IPS DF 4.7 (cell line): ENCODE data around the gene SF3A1.
"Not testable (repeated sequence)": the region's sequence is repeated elsewhere in the genome, so short reads cannot be mapped to it uniquely, and the experiment has no call there.

ENCODE experiments used
- DNase-seq: peaks from one replicate; pipeline ENCODE4 v3.0.0-alpha.2; 2013; ENCODE audit warnings: low spot score; ENCODE audit errors: extremely low read depth

Gene SF3A1

DNA sequence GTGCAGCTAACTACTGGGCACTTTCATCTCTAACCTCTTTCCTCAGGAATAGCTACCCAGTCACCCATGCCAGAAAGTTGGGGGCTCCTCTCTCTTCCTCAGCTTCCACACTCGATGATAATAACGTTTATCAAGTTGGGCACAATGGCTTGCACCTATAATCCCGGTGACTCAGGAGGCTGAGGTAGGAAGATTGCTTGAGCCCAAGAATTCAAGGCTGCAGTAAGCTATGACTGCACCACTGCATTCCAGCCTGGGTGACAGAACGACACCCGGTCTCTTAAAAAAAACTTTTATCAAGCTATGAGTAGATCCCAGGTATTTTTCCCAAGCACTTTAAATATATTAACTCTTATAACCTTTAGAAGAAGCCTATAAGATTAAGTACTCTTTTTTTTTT is 2.0 kb downstream of the SF3A1 start:
- DNase-seq = no peak

DNA sequence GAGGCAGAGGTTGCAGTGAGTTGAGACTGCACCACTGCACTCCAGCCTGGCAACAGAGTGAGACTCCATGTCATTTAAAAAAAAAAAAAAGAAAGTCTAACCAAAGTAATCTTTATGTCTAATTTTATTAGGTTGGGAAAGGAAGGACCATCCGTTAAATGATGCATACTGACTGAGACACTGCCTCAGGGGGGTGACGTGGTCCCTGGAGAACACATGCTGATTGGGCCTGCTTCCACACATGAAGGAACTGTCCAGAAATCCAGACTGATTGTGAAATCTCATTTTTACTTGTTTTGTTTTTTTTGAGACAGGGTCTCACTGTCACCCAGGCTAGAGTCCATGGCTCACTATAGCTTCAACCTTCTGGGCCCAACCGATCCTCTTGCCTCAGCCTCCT is 5.5 kb downstream of the SF3A1 start:
- no peak for DNase-seq

DNA sequence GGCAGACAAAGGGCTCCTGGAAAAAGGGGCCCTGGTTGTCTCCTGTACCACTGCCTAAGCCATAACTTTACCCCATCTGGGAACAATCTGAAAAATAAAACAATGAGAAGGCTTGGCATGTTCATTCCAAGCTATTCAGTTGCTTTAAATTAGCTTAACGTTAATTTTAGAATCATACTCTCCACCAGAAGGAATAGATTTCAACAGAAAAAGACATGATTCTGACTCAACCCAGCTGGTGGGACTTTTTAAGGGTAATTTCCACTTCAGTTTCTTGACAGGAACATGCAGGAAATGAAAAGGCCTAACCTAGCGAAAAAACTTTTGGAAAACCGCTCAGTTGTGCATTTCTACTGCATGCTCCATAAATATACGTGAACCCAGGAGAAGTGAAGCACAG is 7.9 kb downstream of the SF3A1 start:
- no peak for DNase-seq

DNA sequence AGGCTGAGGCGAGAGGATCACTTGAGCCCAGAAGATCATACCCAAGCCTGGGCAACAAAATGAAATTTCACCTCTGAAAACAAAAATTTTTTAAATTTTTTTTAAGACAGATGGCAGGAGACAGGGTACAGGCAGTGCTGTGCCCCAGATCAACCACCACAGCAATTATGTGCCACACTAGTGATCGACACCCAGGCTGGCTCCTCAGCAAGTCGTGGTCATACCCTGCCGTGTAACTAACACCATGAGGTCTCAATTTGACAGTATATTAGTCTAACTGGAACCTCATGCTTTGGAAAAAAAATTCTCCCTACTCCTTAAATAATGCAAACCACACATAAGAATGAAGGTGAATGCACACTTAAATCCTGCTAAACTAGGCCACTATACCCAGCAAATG is 8.3 kb downstream of the SF3A1 start:
- no peak for DNase-seq

DNA sequence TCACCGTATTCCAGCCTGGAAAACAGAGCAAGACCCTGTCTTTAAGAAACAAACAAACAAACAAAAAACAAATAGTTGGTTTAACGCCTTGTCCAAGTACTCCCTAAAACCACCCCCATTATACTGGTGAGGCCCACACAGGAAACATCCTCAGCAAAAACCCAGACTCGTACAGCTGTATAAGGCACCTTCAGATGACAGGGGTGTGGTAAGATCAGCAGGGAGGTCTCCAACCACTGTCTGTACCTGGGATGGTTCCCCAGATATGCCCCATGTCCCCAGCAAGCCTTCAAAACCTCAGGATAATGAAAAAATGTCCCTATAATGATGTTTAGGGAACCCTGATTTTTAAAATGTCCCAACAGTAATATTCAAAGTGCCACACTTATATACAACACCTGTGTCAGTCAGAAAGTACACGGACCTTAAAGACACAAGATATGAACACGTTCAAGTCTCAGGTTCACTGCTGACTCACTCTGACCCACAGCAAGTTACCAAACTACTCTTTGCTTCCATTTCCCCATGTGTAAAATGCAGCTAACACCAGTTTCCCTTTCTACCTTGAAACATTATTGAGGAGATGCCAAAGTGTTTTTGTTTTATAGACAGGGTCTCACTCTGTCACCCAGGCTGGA is 9.3 kb downstream of the SF3A1 start:
- DNase-seq = no peak

DNA sequence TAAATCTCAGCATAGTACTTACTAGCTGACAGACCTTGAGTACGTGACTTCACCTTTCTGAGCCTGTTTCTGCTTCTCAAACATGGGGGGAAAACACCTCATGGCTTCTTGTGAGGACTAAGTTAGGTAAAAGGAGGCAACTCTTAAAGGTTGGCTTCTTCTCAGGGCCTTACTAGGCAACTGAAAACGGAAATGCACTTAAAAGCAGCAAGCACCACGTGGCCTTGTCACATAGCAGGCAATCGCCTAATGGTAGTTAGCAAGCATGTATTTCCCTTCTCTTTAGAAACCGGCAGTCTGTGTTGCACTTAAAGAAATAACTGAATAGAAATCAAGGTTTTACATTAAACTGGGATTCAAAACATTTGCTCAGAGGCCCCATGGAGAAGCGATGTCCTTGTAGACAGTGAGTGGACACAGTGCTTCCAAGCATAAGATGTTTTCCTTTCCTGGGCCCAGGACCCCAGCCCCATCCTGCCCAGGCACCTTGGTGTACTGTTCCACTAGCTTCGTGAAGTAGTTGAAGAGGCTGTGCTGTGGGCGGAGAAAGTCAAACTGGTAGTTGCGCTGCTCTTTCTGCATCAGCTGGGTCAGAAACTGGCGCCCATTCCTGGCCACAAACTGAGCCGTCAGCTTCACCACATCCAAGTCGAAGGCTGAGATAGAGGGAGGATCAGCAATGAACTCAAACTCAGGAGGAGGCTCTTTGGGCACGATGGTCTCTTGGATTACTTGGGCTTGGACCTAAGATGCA is 12.1 kb downstream of the SF3A1 start:
- no peak for DNase-seq

DNA sequence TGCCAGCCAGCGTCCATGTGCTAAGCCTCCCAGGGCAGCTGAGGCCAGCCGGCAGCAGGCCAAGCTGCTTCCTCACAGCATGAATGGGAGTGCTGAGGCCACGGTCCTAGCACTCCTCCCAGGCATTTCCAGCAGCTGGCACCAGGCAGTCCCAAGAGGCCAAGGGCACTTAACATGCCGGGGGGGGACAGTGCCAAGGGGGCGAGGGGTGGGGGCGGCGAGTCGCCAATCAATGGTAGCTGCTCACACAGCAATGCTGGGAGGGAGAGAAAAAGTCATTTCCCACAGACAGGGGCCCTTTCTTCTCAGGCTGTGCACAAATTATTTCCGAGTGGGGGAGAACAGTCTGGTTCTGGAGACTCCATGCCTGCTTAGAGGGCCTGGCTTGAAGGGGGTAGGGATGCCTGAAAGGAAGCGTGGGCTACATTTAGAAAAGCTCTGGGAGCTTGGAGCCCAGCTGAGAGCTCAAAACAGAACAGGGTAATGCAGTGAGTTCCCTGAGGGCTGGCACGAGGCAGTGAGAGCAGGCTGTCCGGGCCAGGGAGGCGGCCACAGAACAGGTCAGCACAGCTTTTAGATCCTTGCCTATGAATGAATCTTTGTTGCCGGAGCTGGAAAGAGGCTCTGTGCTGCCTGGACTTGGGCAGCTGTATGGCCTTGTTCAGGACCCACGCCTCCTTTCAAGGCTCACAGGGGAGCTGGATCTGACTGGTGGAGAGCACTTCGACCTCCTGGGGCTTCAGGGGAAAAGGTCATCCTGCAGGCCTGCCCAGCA is 15.6 kb downstream of the SF3A1 start:
- no peak for DNase-seq

DNA sequence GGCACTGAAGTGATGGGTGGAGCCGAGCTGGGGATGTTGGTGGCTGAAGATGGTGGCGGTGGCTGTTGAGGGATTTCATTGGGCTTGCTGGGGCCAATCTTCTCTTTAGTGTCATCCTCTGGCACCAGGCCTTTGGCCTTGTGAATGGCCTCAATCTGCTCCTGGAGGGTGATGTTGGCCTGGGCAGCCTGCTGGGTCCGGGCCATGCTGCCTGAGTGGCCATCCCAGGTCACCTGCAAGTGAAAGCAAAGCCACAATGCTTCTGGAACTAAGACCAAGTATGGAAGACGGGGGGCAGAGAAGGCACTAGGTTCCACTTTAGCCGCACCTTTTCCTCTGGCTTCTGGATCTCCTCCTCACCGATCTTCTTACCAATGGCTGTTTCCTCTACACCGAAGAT is 17.9 kb downstream of the SF3A1 start:
- DNase-seq = no peak

DNA sequence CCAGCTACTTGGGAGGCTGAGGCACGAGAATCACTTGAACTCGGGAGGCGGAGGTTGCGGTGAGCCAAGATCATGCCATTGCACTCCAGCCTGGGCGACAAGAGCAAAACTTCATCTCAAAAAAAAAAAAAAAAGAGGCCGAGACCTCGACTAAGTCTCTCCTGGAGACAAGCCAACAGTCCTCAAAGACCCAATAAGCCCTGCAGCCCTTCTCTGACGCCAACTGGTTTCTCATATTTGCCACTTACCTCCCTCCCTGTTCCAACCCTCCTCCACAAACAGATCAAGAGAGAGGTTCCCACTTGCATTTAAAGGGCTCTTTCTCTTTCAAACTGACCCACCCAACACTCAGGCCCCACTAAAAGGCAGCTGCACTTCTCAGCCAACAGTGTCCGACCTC is 18.4 kb downstream of the SF3A1 start:
- DNase-seq = not testable (repeated sequence)

DNA sequence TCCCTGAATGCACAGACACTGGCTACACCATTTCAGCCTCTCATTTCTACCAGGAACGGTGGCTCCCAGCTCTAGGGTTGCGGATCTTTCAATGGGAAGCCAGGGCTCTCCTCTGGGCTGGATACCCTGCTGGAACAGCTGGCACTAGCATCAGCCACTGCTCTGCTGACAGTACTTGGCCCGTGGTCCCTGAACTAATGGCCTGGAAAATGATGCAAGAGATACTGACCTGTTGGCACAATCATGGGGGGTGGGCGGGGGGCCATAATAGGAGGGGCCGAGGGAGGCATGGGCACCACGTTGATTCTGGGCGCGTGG is 19.3 kb downstream of the SF3A1 start:
- no peak for DNase-seq

DNA sequence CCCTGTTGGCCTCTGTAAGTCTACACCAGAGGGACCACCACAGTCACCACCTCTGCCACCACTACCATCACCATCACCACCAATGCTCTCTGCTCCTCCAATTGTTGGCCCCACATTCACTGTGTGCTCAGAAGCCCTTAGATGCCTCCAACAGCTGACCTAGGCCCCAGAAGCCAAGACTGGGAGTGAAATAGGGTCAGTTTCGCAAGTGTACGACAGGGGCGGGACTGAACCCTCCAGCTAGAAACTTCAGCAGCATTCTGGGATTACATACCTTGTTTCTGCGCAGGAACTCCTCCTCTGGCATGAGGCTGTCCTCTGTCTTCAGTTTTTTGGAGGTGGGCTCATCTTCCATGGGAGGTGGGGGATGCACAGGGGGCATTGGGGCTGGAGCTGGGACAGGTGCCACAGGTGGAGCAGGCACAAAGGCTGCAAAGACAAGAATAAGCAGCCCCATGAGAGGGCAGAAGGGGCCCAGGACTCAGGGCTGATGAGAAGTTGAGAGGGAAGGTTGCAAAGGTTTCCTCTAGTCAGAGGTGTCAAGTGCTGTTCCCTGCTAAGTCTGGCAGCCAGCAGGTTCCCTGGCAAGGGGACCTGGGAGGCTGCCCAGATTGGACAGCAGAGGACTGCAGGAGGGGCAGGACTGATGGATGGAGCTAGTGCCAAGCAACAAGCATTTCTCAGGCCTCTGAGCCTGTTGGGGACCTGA is 19.8 kb downstream of the SF3A1 start:
- no peak for DNase-seq

DNA sequence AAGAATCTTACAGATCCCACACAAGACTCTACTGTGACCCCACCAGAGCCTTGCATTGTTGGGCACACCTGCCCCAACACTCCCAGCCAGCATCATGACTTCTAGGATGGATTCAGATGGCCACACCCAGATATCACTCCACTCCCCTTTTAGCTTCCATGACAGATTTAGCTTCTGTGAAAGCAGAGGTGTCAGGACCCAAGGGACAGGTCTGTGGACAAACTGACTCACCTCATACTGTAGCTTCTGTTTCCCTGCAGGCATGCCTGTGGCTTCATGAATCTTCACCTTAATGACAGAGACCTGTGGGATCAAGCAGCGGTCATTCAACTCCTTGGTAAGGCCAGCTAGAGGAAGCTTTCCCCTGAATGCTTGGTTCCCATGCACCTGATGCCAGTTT is 21.5 kb downstream of the SF3A1 start:
- no peak for DNase-seq

DNA sequence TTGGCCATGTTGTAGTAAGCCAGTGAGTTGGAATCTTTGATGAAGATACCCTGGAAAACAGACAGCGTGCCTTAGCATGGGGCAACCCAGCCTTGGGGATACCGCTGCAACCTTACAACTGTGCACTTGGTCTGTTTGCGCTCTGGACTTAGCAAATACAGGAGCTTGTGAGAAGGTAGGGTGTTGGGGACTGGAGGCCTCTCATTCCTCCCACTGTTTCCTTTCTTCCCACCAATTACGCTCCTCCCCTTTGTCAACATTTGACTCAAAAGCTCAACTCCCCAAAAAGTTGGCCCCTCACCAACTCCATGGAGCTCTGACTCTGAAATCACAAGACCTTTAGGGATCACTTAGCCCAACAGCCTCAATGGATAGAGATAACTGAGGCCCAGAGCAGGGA is 22.0 kb downstream of the SF3A1 start:
- DNase-seq = no peak

DNA sequence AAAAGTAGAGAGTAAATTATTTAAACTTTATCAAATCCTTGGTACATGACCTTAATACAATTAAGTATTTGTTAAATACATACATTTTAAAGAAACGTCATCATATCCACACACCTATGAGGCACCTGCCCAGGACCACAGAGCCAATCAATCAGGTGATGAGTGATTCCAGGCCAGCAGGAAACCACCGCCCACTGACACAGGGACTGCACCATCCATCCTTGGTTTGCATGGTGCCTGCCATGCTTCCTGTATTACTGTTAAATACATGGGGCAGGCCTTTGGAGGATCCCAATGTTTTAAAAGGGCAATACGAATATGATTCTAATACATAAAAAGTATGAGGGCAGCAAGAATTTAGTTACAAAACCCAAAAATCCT is 23.0 kb downstream of the SF3A1 start:
- DNase-seq = no peak

DNA sequence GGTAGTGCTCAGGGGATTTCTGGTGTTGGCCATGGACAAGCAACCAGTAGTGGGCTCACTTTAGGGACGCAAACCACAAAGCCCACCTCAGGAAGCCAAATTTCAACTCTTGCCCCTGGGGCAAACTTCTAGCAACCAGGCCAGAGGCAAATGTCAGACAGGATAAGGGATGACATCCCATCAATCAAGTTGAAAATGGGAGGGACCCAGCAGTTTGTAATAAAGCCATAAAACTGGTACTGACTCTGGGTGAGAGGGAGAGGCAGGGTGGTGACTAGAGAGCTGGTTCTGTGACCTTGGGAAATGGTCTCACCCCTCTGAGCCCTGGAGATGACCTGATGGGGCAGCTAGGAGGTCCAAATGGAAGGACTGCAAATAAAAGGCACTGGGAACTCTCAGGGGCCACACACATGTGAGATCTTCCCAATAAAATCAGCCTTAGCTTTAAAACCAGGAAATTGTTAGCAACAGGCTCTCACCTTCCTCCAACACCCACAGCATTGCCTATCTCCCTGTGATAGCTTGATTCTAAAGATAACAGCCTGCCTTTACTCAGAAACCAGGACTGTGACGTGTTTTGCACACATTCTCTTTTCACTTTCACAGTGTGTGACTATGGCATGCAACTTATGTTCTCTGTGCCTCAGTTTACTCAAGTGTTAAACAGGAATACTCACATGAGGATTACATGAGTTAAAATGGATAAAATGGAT is 23.5 kb downstream of the SF3A1 start:
- DNase-seq = no peak

DNA sequence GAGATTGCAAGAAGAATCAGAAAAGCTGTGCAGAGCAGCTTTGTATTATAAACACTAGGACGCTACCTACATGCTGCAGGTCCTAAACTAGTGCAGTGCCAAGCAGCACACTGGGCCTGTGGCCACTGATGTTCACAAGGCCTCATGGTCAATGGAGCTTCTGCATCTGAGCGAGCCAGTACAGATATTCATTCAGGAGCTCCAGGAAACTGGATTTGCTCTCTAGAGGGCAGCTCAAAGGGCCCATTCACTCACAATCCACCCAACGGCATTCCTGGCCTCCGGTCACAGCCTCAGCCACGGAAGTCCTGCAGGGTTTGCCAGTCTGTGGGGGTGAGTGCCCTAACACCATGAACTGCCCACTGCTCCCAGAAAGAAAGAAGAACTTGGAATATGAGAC is 24.1 kb downstream of the SF3A1 start:
- DNase-seq = no peak

DNA sequence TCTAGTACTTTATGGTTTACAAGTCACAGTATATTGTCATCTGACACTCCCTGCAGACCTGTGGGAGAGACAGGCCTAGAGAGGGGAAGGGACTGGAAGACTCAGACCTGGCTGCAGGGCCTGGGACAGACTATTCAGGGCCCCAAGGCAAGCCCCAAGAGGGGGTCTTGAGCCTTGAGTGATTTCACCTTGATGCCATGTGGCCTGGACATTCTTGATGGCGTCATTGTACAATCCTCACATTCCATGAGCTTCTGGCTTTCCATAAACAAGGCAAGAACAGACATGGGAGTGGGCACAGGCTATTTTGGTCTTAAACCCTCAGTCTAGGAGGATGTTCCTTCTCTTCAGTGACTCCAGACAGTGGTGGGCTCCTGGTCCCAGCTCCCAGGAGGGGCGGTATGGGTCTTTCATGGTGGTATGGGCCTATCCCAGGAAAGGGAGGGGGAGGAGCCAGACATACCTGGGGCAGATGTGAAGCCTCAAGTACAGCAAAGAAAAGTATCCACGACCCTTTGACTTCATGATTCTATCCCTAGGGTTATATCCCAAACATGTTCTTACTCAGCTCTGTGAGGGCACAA is 28.1 kb downstream of the SF3A1 start:
- no peak for DNase-seq

DNA sequence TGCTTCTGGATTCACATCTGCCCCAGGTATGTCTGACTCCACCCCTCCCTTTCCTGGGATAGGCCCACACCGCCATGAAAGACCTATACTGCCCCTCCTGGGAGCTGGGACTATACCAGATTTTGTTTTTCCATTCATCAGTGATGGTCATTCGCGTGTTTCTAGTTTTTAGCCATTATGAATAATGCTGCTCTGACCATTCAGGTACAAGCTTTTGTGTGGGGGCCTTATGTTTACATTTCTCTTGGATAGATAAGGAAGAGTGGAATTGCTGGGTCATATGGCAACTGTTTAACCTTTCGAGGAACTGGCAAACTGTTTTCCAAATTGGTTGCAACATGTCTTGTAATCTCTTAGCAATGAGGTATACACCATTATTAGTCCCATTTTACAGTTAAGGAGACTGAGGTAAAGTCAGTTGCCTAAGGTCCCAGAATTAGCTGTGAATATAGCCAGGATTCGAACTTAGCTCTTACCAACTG is 28.8 kb downstream of the SF3A1 start:
- no peak for DNase-seq

DNA sequence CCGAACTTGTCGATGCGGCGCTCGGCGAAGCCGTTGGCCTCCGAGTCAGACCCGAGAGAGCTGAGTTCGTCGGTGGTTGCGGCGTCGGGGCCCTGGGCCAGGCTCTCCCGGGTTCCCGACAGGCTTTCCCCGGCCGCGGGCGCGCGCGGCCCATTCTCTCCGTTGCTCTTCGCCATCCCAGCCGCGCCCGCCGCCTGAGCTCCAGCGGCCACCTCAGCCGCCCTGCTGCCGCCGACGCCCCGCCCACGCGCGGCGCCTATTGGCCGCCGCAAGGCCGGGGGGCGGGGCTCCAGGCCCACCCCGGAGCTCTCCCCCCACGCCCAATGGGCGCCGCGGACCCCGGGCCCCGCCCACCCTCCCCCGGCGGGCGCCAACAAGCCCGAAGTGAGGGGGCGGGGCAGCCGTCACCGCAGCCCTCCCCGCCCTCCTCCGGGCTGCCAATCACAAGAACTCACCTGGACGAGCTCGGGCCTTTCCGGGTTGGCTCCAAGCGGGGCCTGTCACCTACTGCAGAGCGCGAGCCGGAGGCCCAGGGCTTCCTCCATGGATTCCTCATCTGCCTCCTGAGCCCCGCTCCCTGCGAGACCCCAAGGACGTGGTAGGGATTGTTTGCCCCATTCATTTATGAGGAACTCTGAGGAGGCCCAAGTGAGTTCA is 29.9 kb downstream of the SF3A1 start, which contains the start of gene TBC1D10A:
TSS of gene TBC1D10A (minus strand) at position 236 of the 657 bp plus-strand sequence. CDS start at position 176, 60 bp downstream.
- DNase-seq = peak; percentile 56

DNA sequence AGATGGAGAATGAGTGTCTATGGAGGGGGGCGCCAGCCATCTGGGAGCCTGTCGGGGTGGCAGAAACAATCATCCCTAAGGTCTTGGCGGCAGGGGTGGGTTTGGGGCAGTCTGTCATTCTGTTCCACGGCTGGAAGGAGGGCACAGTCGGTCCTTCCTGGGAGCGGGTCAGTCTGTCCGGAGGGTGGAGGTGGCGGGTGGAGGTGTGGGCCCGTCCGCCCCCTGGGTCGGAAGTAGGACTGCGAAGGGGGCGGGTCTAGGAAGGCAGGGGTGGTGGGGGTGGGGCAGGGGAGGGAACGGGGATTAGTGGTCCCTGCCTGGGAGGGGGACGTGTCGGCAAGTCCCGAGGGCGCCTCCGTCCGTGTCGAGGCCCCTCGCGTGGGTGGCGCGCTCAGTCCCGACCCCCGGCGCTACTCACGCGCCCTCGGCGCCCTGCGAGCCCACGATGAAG is 30.4 kb downstream of the SF3A1 start:
- DNase-seq = no peak
